ENCODE results near the gene SERPINB5.

DNA sequence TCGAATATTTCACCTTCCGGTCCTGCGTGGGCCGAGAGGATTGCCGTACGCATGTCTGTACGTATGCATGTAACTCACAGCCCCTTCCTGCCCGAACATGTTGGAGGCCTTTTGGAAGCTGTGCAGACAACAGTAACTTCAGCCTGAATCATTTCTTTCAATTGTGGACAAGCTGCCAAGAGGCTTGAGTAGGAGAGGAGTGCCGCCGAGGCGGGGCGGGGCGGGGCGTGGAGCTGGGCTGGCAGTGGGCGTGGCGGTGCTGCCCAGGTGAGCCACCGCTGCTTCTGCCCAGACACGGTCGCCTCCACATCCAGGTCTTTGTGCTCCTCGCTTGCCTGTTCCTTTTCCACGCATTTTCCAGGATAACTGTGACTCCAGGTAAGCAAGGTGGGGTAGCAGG is at the start of gene SERPINB5:
- TF ChIP-seq, protein P1, sequence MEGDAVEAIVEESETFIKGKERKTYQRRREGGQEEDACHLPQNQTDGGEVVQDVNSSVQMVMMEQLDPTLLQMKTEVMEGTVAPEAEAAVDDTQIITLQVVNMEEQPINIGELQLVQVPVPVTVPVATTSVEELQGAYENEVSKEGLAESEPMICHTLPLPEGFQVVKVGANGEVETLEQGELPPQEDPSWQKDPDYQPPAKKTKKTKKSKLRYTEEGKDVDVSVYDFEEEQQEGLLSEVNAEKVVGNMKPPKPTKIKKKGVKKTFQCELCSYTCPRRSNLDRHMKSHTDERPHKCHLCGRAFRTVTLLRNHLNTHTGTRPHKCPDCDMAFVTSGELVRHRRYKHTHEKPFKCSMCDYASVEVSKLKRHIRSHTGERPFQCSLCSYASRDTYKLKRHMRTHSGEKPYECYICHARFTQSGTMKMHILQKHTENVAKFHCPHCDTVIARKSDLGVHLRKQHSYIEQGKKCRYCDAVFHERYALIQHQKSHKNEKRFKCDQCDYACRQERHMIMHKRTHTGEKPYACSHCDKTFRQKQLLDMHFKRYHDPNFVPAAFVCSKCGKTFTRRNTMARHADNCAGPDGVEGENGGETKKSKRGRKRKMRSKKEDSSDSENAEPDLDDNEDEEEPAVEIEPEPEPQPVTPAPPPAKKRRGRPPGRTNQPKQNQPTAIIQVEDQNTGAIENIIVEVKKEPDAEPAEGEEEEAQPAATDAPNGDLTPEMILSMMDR (IDR thresholded peaks at IDR 0.05; ENCODE audit: insufficient read depth, low read length, poor library complexity, severe bottlenecking) = no peak
- TF ChIP-seq EZH2phosphoT487 (conservative IDR thresholded peaks at IDR 0.05; ENCODE audit: low read length) = no peak

Data from SU-DHL-6 (cell line).